ENCODE data around the gene ARHGAP28. TPM values are rescaled to one million over a fixed set of nuclear protein-coding genes. Genes with fewer than 3 reads are reported as not detected.

Gene ARHGAP28
- total RNA-seq, 4 donors from 2014 or later, result 3.6 to 7.8 (median 6.0) TPM

DNA sequence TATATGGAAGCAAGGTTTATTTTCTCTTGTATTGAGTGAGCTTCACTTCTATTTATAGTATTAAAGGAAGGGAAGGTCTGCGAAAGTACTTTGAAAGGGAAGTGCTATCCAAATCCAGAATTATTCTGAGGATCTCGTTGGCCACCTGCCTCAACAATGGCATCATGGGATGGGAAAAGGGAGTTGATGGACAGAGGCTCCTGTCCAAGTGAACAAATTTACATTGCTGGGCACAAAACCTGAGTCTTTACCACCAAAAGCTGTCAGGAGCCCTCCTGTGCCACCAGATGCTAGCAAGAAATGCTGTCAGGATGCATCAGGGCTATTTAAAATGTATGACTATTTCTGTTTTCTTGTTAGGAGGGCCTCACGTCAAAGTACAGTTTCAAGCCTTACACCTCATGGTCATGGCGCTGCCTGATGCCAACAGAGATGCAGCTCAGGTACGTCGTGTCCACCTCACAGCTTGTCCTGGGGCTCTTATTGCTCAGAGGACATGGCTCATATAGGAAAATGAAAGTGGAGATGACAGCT is 157.3 kb downstream of the ARHGAP28 start:
- Histone ChIP-seq H3K4me1 (peaks cover 0 to 15% (median 0%) of the 10 kb centered on the region in 4 donors), H3K4me3 (no peak overlapping the region), H3K9me3 (no peaks in the 10 kb centered on the region), H3K27ac (no peak overlapping the region), H3K27me3 (no peaks in the 10 kb centered on the region), H3K36me3 (peaks cover 0 to 7% (median 0%) of the 10 kb centered on the region in 3 donors)
- 76 to 79% methylated on average over 6 of the region's 6 CpGs for WGBS, 2 donors
- no peak for DNase-seq (ENCODE audit: low spot score in 2 of 2)
- TF ChIP-seq EP300 (IDR thresholded peaks at IDR 0.05), result no peak
- no peak for TF ChIP-seq POLR2A (IDR thresholded peaks at IDR 0.05)
- TF ChIP-seq, protein P1, sequence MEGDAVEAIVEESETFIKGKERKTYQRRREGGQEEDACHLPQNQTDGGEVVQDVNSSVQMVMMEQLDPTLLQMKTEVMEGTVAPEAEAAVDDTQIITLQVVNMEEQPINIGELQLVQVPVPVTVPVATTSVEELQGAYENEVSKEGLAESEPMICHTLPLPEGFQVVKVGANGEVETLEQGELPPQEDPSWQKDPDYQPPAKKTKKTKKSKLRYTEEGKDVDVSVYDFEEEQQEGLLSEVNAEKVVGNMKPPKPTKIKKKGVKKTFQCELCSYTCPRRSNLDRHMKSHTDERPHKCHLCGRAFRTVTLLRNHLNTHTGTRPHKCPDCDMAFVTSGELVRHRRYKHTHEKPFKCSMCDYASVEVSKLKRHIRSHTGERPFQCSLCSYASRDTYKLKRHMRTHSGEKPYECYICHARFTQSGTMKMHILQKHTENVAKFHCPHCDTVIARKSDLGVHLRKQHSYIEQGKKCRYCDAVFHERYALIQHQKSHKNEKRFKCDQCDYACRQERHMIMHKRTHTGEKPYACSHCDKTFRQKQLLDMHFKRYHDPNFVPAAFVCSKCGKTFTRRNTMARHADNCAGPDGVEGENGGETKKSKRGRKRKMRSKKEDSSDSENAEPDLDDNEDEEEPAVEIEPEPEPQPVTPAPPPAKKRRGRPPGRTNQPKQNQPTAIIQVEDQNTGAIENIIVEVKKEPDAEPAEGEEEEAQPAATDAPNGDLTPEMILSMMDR (IDR thresholded peaks at IDR 0.05), result no peak

GRCh38 chr18:6891788-6892187 is 162.3 kb downstream of the ARHGAP28 start:
- TF ChIP-seq, protein P1 (IDR thresholded peaks at IDR 0.05), result no peak
- TF ChIP-seq EP300 (IDR thresholded peaks at IDR 0.05) (no peak), POLR2A (IDR thresholded peaks at IDR 0.05) (no peak)
- H3K27ac ChIP-seq, result no peak overlapping the region
- no peak overlapping the region for H3K4me3 ChIP-seq
- H3K36me3 ChIP-seq, result peaks cover 0 to 7% (median 0%) of the 10 kb centered on the region in 3 donors
- WGBS, 2 donors, result 98% methylated on average over 3 of the region's 3 CpGs
- H3K4me1 ChIP-seq, result no peaks in the 10 kb centered on the region
- no peaks in the 10 kb centered on the region for H3K9me3 ChIP-seq
- H3K27me3 ChIP-seq, result no peaks in the 10 kb centered on the region
- no peak for DNase-seq (ENCODE audit: low spot score in 2 of 2)

DNA sequence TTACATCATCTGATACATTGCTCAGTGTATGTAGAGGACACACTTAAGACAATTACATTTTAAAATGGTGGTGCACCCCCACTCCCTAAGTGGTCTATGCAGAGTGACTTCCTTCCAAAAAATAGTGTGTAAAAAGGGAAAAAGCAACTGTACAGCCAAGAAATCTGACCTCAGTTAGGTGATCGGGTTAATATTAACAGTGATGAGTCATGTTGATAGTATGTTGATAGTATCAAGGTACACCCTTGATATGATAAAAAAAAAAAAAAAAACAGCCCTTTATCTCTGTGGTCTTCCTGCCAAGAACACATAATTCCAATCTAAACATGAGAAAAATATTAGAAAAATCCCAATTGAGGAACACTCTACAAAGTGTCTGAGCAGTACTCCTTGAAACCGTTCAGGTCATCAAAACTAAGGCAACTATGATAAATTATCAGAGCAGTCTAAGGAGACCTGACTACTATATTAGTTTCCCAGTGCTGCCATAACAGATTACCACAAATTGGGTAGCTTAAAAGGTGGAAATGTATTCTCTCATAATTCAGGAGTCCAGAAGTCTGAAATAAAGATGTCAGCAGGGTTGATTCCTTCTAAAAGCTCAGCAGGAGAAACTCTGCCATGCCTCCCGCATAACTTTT is 171.9 kb downstream of the ARHGAP28 start:
- no peak overlapping the region for H3K27ac ChIP-seq
- DNase-seq (ENCODE audit: low spot score in 2 of 2), result no peak
- peaks cover 0 to 22% (median 0%) of the 10 kb centered on the region in 4 donors for H3K9me3 ChIP-seq
- H3K4me1 ChIP-seq, result no peaks in the 10 kb centered on the region
- TF ChIP-seq, protein P1 (IDR thresholded peaks at IDR 0.05), result no peak
- no peak for TF ChIP-seq POLR2A (IDR thresholded peaks at IDR 0.05)
- TF ChIP-seq EP300 (IDR thresholded peaks at IDR 0.05), result no peak
- H3K4me3 ChIP-seq, result no peak overlapping the region
- 94 to 95% methylated on average over 3 of the region's 3 CpGs for WGBS, 2 donors
- H3K27me3 ChIP-seq, result no peaks in the 10 kb centered on the region
- H3K36me3 ChIP-seq, result peaks cover 0 to 19% (median 0%) of the 10 kb centered on the region in 3 donors

DNA sequence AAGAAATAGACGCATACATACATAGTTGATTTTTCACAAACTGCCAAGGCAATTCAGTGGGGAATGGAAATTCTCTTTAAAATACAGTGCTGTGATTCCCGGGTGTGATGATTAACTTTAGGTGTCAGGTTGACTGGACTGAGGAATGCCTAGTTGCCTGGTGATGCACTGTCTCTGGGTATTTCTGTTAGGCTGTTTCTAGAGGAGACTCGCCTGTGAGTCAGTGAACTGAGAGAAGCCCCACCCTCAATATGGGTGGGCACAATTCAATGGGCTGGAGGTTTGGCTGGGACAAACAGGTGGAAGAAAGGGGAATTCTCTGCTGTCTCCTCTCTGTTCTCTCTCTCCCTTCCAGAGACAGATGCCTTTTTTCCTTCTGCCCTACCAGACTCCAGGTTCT is 187.6 kb downstream of the ARHGAP28 start:
- WGBS, 2 donors, result 92 to 94% methylated on average over 3 of the region's 3 CpGs
- Histone ChIP-seq H3K27me3 (no peaks in the 10 kb centered on the region), H3K4me1 (no peaks in the 10 kb centered on the region), H3K9me3 (no peaks in the 10 kb centered on the region), H3K4me3 (no peak overlapping the region), H3K27ac (no peak overlapping the region), H3K36me3 (no peaks in the 10 kb centered on the region)
- no peak for DNase-seq (ENCODE audit: low spot score in 2 of 2)
- TF ChIP-seq, protein P1 (IDR thresholded peaks at IDR 0.05), result no peak
- TF ChIP-seq EP300 (IDR thresholded peaks at IDR 0.05), result no peak
- TF ChIP-seq POLR2A (IDR thresholded peaks at IDR 0.05), result no peak

DNA sequence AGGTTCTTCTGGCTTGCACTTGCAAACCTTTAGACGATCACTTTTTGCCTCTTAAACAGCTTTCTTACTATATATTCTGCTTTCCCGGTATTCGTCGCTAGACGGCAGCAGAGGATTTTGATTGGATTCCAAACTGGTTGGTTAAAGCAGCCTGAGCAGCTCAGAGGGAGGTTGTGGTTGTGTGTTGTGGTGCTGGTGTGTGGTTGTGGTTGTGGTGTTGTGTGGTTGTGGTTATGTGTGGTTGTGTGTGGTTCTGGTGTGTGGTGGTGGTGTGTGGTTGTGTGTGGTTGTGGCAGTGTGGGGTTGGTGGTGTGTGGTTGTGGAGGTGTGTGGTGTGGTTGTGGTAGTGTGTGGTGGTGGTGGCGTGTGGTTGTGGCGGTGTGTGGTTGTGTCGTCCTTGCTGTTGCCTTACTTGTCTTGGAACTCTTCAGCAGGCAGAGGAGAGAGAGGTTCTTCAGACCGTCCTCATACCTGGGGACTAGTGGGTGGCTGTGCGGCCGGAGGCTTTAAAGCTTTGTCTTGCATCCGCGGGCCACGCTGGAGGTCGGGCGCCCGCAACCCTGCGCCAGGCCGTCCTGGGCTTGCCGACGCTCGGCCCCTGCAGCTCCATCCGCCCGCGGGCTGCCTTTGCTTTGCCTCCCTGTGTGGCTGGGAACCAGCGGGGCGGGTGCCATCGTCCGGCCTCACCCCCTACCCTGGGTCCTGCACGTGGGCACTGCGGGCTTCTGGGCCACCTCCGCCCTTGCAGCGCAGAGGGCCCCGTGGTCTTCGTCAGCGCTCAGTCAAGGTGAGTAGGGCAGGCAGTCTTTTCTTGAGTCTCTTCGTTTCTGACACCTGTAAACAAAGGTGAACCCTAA is 190.8 kb downstream of the ARHGAP28 start:
- Histone ChIP-seq H3K27ac (no peak overlapping the region), H3K9me3 (no peaks in the 10 kb centered on the region), H3K27me3 (no peaks in the 10 kb centered on the region), H3K36me3 (no peaks in the 10 kb centered on the region), H3K4me1 (no peaks in the 10 kb centered on the region), H3K4me3 (no peak overlapping the region)
- peak; percentile 29 to 79 for DNase-seq (ENCODE audit: low spot score in 2 of 2)
- WGBS, 2 donors, result 72 to 75% methylated on average over 30 to 37 of the region's 37 CpGs
- TF ChIP-seq, protein P1 (IDR thresholded peaks at IDR 0.05), result peak; percentile 40 to 52 (median 47)
- TF ChIP-seq POLR2A (IDR thresholded peaks at IDR 0.05), result no peak
